ENCODE data around the gene CD8A.

DNA sequence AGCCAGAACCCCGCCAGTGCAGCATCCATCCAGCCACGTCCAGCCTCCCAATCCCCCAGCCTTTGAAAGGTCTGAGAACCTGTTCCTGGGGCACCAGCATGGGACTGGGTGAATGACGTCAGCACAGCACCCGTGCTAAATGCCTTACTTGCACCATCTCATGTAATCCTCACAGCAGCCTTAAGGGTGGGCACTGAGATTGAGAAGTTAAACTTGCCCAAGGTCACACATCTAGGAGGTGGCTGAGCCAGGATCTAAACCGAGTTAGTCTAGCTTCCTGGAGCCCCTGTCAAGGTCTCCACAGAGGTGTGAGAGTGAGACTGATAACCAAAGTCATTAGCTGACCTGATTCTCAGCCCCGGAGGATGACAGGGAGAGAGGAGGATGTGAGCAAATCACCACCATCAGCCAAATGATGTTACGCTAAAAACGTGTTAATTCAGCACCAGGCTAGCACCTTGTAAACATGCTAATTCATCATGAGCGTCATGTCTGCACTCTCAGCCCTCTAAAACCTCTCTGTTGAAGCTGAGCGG lies 4.6 kb downstream of the CD8A start:
- TF ChIP-seq, protein P1, sequence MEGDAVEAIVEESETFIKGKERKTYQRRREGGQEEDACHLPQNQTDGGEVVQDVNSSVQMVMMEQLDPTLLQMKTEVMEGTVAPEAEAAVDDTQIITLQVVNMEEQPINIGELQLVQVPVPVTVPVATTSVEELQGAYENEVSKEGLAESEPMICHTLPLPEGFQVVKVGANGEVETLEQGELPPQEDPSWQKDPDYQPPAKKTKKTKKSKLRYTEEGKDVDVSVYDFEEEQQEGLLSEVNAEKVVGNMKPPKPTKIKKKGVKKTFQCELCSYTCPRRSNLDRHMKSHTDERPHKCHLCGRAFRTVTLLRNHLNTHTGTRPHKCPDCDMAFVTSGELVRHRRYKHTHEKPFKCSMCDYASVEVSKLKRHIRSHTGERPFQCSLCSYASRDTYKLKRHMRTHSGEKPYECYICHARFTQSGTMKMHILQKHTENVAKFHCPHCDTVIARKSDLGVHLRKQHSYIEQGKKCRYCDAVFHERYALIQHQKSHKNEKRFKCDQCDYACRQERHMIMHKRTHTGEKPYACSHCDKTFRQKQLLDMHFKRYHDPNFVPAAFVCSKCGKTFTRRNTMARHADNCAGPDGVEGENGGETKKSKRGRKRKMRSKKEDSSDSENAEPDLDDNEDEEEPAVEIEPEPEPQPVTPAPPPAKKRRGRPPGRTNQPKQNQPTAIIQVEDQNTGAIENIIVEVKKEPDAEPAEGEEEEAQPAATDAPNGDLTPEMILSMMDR (IDR thresholded peaks at IDR 0.05; ENCODE audit: insufficient read depth, low read length), result no peak
- no peak for TF ChIP-seq POLR2AphosphoS5 (IDR thresholded peaks at IDR 0.05; ENCODE audit: low read depth)

Data from HL-60 (cell line).